ENCODE data around the gene PLD1.

DNA sequence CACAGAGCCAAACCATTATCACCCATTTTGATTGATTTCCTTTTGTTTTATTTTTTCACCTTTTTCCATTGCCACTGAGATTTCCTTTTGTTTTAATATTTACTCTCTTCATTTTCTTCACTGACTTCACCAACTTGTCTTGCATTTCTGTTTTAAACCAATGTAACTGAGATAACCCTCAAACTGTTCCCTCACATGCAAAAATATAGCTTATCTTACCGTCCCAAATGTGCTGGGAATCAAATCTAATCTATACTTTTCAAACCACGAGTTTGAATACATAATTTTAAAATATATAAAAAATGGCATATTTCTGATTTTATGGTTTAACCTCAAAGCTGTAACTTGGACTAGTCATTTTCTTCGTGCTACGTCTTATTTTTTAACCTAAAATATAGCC is 143.8 kb downstream of the PLD1 start:
- TF ChIP-seq, protein P1, sequence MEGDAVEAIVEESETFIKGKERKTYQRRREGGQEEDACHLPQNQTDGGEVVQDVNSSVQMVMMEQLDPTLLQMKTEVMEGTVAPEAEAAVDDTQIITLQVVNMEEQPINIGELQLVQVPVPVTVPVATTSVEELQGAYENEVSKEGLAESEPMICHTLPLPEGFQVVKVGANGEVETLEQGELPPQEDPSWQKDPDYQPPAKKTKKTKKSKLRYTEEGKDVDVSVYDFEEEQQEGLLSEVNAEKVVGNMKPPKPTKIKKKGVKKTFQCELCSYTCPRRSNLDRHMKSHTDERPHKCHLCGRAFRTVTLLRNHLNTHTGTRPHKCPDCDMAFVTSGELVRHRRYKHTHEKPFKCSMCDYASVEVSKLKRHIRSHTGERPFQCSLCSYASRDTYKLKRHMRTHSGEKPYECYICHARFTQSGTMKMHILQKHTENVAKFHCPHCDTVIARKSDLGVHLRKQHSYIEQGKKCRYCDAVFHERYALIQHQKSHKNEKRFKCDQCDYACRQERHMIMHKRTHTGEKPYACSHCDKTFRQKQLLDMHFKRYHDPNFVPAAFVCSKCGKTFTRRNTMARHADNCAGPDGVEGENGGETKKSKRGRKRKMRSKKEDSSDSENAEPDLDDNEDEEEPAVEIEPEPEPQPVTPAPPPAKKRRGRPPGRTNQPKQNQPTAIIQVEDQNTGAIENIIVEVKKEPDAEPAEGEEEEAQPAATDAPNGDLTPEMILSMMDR (IDR thresholded peaks at IDR 0.05) = no peak
- no peak for TF ChIP-seq POLR2AphosphoS5 (IDR thresholded peaks at IDR 0.05)
